Natural killer cell (primary cell): ENCODE measurements around the gene FAM161B. TPM values are rescaled to one million over a fixed set of nuclear protein-coding genes. Genes with fewer than 3 reads are reported as not detected.

Experiments used
- ATAC-seq, 3 donors: fragments of 150-1000 bp in 2 of 3; fragments of 200-7000 bp in 1 of 3; cut with Tn5 transposase; 1 replicate in 1 of 3; 2 replicates in 2 of 3; pipeline ENCODE4 v1.10.0; 2021; ENCODE audit warnings: mild to moderate bottlenecking in 2 of 3, moderate library complexity in 2 of 3
- DNase-seq, 2 donors: peaks; one replicate each; pipeline versions ENCODE4 v3.0.0 to v3.0.0-alpha.2; 2013 to 2021; ENCODE audit warnings: mixed read lengths in 1 of 2
- H3K27ac ChIP-seq: one replicate; pipeline ENCODE4 v1.5.1; 2013; ENCODE audit warnings: mild to moderate bottlenecking, low read length
- H3K27me3 ChIP-seq: one replicate; pipeline ENCODE4 v1.6.1; 2013; ENCODE audit warnings: low read length; ENCODE audit not compliant: control insufficient read depth, insufficient read depth
- H3K36me3 ChIP-seq: one replicate; pipeline ENCODE4 v1.6.1; 2013; ENCODE audit warnings: low read length; ENCODE audit not compliant: control insufficient read depth, insufficient read depth
- H3K4me1 ChIP-seq: one replicate; pipeline ENCODE4 v1.6.1; 2013; ENCODE audit warnings: low read length; ENCODE audit not compliant: control insufficient read depth, insufficient read depth
- H3K4me3 ChIP-seq: one replicate; pipeline ENCODE4 v1.5.1; 2013; ENCODE audit warnings: low read length
- H3K9me3 ChIP-seq: one replicate; pipeline ENCODE4 v1.6.1; 2013; ENCODE audit warnings: low read length; ENCODE audit not compliant: control insufficient read depth, insufficient read depth
- H3K27ac Mint-ChIP-seq, 2 donors: one replicate each; pipeline ENCODE4 v1.8.0; 2022; ENCODE audit warnings: mild to moderate bottlenecking in 2 of 2, mixed read lengths in 2 of 2, moderate library complexity in 1 of 2
- H3K27me3 Mint-ChIP-seq, 2 donors: one replicate each; pipeline ENCODE4 v1.8.0; 2022; ENCODE audit warnings: low read depth in 2 of 2, mixed read lengths in 2 of 2
- H3K36me3 Mint-ChIP-seq: one replicate; pipeline ENCODE4 v1.8.0; 2022; ENCODE audit warnings: mixed read lengths
- H3K4me1 Mint-ChIP-seq, 2 donors: one replicate each; pipeline ENCODE4 v1.8.0; 2022; ENCODE audit warnings: mixed read lengths in 2 of 2
- H3K4me3 Mint-ChIP-seq: one replicate; pipeline ENCODE4 v1.8.0; 2022; ENCODE audit warnings: mild to moderate bottlenecking, moderate library complexity, mixed read lengths
- H3K9me3 Mint-ChIP-seq, 2 donors: one replicate each; pipeline ENCODE4 v1.8.0; 2022; ENCODE audit warnings: mixed read lengths in 2 of 2
- CTCF ChIP-seq: fragments of 200-600 bp; IDR thresholded peaks from one replicate; pipeline ENCODE4 v1.8.0; 2022; ENCODE audit warnings: antibody characterized with exemption
- WGBS: methylation state at CpG from one replicate; pipeline ENCODE4 v1.1.7; 2013; ENCODE audit warnings: missing lambda C conversion rate; ENCODE audit not compliant: insufficient coverage; 5-methylcytosine and 5-hydroxymethylcytosine counted together
- intact Hi-C: fragments of 100-400 bp; cut with micrococcal nuclease; formaldehyde crosslinking; loops from one replicate; pipeline ENCODE4 v1.14.2; 2022
- total RNA-seq, 4 donors: library from RNA; stranded (reverse); fragments of 120-200 nt in 1 of 4; gene quantifications; one replicate each; pipeline versions ENCODE4 v1.2.3 to v1.2.4, GENCODE V29; 2013 to 2022

Gene FAM161B
- total RNA-seq, 3 donors from 2014 or later (not counting 1 experiment from before 2014, with no cell fraction given) = 2.5 to 4.8 (median 3.1) TPM

- H3K4me3 ChIP-seq = no peak overlapping the region
- H3K27me3 ChIP-seq = no peaks in the 10 kb centered on the region
- DNase-seq (no peak), ATAC-seq (no peak)
- H3K36me3 ChIP-seq = no peaks in the 10 kb centered on the region
- peaks cover 36 to 45% of the 10 kb centered on the region in 2 donors for H3K4me1 Mint-ChIP-seq
- H3K27me3 Mint-ChIP-seq = no peaks in the 10 kb centered on the region
- TF ChIP-seq CTCF = no peak
- H3K27ac ChIP-seq = no peak overlapping the region
- peaks cover 13% of the 10 kb centered on the region for H3K4me1 ChIP-seq
- intact Hi-C loops = loop anchor here (5.0 to 10.0 kb wide), 2 partner anchors 130 to 132 kb away; partner anchors contain the start of genes BBOF1 and ENTPD5
- H3K36me3 Mint-ChIP-seq = no peaks in the 10 kb centered on the region
- peak overlapping the region; percentile 45 for H3K4me3 Mint-ChIP-seq
- 95% methylated on average over 7 of the region's 8 CpGs for WGBS
- H3K9me3 Mint-ChIP-seq = no peaks in the 10 kb centered on the region
- no peaks in the 10 kb centered on the region for H3K9me3 ChIP-seq
- H3K27ac Mint-ChIP-seq = peak overlapping the region; percentile 62 to 99
Observed at GRCh38 chr14:73884438-73885190, 65.3 kb downstream of the FAM161B start.

Other genes starting within 250 kb of the FAM161B start
- 10 to 100 TPM; 26.0 to 32.3 (median 28.9) TPM for gene PNMA1, start 235.7 kb downstream of the FAM161B start, total RNA-seq
- gene PTGR2, start 98.3 kb downstream of the FAM161B start, total RNA-seq = 1 to 10 TPM in 2 of 3 donors, under 1 TPM in 1; 0.48 to 1.5 (median 1.5) TPM
- gene ZNF410, start 63.2 kb downstream of the FAM161B start, total RNA-seq = 100 to 1,000 TPM; 111 to 118 (median 113) TPM
- 10 to 100 TPM; 20.8 to 24.0 (median 21.7) TPM for gene COQ6, start 208 bp upstream of the FAM161B start, total RNA-seq
- gene ENTPD5, start 69.2 kb upstream of the FAM161B start, total RNA-seq = 10 to 100 TPM in 2 of 3 donors, 1 to 10 TPM in 1; 8.6 to 15.7 (median 13.0) TPM
- 1 to 10 TPM; 3.1 to 3.6 (median 3.2) TPM for gene BBOF1, start 69.3 kb upstream of the FAM161B start, total RNA-seq
- gene ALDH6A1, start 134.4 kb upstream of the FAM161B start, total RNA-seq = 1 to 10 TPM; 8.5 to 9.6 (median 9.5) TPM
- 10 to 100 TPM; 10.6 to 15.0 (median 12.8) TPM for gene LIN52, start 134.9 kb upstream of the FAM161B start, total RNA-seq